GM18502 (cell line): ENCODE data around the gene DAPK1.

Experiments used
- ATAC-seq: cut with Tn5 transposase; IDR thresholded peaks from one replicate; pipeline ENCODE4 v1.9.1; 2021; ENCODE audit warnings: mild to moderate bottlenecking; ENCODE audit not compliant: unreplicated experiment, poor library complexity

DAPK1 gene

GRCh38 chr9:87606841-87607521, 109.3 kb downstream of the DAPK1 start:
- ATAC-seq: no peak

- ATAC-seq: no peak
Observed at GRCh38 chr9:87607859-87608258, 110.2 kb downstream of the DAPK1 start.

GRCh38 chr9:87609002-87609401, 111.3 kb downstream of the DAPK1 start:
- ATAC-seq: no peak

- no peak for ATAC-seq
Observed at GRCh38 chr9:87609486-87609885, 111.8 kb downstream of the DAPK1 start.

GRCh38 chr9:87610200-87611155, 112.8 kb downstream of the DAPK1 start:
- ATAC-seq: no peak

- ATAC-seq: no peak
Observed at GRCh38 chr9:87611776-87612175, 114.1 kb downstream of the DAPK1 start.

- no peak for ATAC-seq
Observed at GRCh38 chr9:87612536-87612935, 114.9 kb downstream of the DAPK1 start.

- peak; percentile 61 for ATAC-seq
Observed at GRCh38 chr9:87613265-87614111, 115.8 kb downstream of the DAPK1 start.

GRCh38 chr9:87614397-87614796, 116.7 kb downstream of the DAPK1 start:
- ATAC-seq: no peak

GRCh38 chr9:87615136-87615535, 117.5 kb downstream of the DAPK1 start:
- no peak for ATAC-seq

- no peak for ATAC-seq
Observed at GRCh38 chr9:87615547-87616148, 118.0 kb downstream of the DAPK1 start.

GRCh38 chr9:87618226-87618625, 120.6 kb downstream of the DAPK1 start:
- ATAC-seq: no peak

GRCh38 chr9:87618931-87619330, 121.3 kb downstream of the DAPK1 start:
- no peak for ATAC-seq

- ATAC-seq: no peak
Observed at GRCh38 chr9:87619346-87619745, 121.7 kb downstream of the DAPK1 start.

- no peak for ATAC-seq
Observed at GRCh38 chr9:87620731-87621322, 123.2 kb downstream of the DAPK1 start.

GRCh38 chr9:87622098-87622497, 124.4 kb downstream of the DAPK1 start:
- no peak for ATAC-seq

- no peak for ATAC-seq
Observed at GRCh38 chr9:87622923-87623322, 125.3 kb downstream of the DAPK1 start.

- ATAC-seq: no peak
Observed at GRCh38 chr9:87628346-87628745, 130.7 kb downstream of the DAPK1 start.

- no peak for ATAC-seq
Observed at GRCh38 chr9:87629104-87629503, 131.4 kb downstream of the DAPK1 start.

- no peak for ATAC-seq
Observed at GRCh38 chr9:87630266-87630665, 132.6 kb downstream of the DAPK1 start.
